Stimulated activated naive CD8-positive, alpha-beta T cell treated with anti-CD3 and anti-CD28 coated beads, Interleukin-15, amount 100 ng/mL, for 72 hours (primary cell): ENCODE results near the gene MRPL21.

ENCODE experiments used
- ATAC-seq: fragments of 150-1000 bp; cut with Tn5 transposase; 2 replicates; pipeline ENCODE4 v1.10.0; 2021; ENCODE audit warnings: mild to moderate bottlenecking, moderate library complexity
- DNase-seq, 2 donors: peaks; one replicate each; pipeline ENCODE4 v3.0.0; 2021 to 2022
- H3K27ac Mint-ChIP-seq, 2 donors: one replicate each; pipeline ENCODE4 v1.8.0; 2022; ENCODE audit warnings: mild to moderate bottlenecking in 2 of 2, mixed read lengths in 2 of 2, moderate library complexity in 2 of 2
- H3K27me3 Mint-ChIP-seq: one replicate; pipeline ENCODE4 v1.8.0; 2022; ENCODE audit warnings: mixed read lengths
- H3K4me1 Mint-ChIP-seq: one replicate; pipeline ENCODE4 v1.8.0; 2022; ENCODE audit warnings: mild to moderate bottlenecking, mixed read lengths
- H3K4me3 Mint-ChIP-seq, 2 donors: one replicate each; pipeline ENCODE4 v1.8.0; 2022; ENCODE audit warnings: mild to moderate bottlenecking in 2 of 2, mixed read lengths in 2 of 2, moderate library complexity in 1 of 2
- H3K9me3 Mint-ChIP-seq, 2 donors: one replicate each; pipeline ENCODE4 v1.8.0; 2022; ENCODE audit warnings: mixed read lengths in 2 of 2

MRPL21 gene

DNA sequence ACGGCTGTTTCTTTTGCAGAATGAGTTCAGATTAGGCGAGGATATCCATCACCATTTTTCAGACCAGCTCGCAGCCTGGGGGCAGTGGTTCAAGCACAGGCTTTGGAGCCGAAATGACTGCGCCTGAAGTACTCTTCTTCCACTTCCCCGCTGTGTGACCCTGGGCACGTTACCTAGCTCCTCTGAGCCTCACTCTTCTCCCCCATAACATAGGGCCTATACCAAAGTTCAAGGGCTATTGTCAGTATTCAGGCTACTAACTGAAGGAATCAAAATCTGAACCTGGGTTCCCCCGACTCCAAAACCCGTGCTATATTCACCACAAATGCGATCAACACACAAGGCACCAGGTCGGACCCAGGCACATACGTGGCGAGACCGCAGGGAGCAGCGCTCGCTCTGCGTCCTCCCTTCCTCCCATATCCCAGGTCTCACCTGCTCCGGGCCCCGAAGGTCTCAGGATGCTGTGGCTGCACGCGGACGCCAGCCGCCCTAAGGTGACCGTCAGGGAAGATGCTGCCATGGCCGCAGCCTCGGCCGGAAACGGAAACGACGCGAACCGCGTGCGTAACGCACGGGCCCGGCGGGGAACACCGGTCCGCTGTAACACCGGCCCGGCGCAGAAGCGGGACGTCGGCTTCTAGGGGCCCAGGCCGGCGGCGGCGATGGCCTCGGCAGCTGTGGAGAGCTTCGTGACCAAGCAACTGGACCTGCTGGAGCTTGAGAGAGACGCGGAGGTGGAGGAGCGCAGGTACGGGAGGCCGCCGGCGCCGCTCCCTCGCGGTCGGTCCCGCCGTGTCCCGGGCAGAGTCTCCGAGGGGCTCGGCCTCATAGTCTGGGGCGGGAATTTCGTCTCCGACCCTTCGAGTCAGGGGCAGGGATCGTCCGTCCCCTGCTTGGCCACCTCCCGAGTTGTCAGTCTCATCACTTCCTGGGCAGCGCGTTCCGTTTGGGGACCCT is at the start of gene MRPL21, which contains the start of gene IGHMBP2:
MRPL21 (minus strand) TSS at position 545 of the 960 bp plus-strand sequence; CDS start at position 523, 22 bp downstream.
IGHMBP2 (plus strand) TSS at position 604 of the 960 bp plus-strand sequence; CDS start at position 666, 62 bp downstream.
- DNase-seq = peak; percentile 85 to 86
- ATAC-seq = peak; percentile 99
- peaks cover 54% of the 10 kb centered on the region for H3K4me1 Mint-ChIP-seq
- peak within 1 kb of the TSS; percentile 98 to 99 for H3K27ac Mint-ChIP-seq
- H3K4me3 Mint-ChIP-seq = peak within 1 kb of the TSS; percentile 91 to 92
- H3K9me3 Mint-ChIP-seq = no peaks in the 10 kb centered on the region
- no peaks in the 10 kb centered on the region for H3K27me3 Mint-ChIP-seq

DNA sequence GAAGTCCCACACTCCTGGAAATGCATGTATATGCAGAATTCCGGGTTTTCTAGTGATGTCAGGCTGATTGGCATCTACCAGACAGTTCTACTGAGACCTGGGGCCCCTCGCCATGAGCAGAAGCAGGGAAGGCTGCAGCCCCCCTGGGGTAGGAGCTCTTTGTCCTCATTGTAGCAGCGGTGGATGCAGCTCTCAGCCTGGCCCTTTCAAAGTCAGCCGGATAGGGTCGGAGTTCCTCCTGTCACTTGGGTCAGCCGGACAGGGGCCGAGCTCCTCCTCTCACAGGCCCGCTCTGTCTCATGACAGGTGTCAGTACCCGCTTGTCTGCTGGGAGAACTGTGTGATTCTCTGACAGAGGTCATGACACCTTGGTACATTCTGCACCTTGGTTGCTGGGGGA is 47.1 kb upstream of the MRPL21 start:
- Mint-ChIP-seq H3K9me3 (no peaks in the 10 kb centered on the region), H3K27me3 (no peaks in the 10 kb centered on the region), H3K4me3 (no peak overlapping the region), H3K27ac (no peak overlapping the region), H3K4me1 (peaks cover 6% of the 10 kb centered on the region)
- ATAC-seq = no peak
- no peak for DNase-seq

DNA sequence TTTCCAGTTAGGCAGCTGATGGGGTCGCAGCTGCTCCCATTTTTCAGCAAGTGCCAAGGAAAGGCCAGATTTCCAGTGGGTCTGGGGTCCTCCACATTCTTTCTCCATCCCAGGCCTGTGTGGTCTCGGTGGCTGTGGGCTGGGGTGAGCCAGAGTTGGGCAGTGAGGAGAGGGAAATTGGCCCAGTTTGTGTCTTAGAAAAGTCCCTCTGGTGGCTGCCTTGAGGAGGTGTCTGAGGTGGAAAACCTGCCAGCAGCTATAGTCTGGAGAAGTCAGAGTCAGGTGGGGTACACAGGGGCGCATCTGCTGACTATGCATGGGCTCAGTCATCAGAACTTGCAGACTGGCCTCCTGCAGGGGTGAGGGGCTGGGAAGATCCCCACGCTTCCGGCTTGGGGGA is 46.6 kb upstream of the MRPL21 start:
- Mint-ChIP-seq H3K4me1 (peaks cover 2% of the 10 kb centered on the region), H3K4me3 (no peak overlapping the region)
- no peak for ATAC-seq

DNA sequence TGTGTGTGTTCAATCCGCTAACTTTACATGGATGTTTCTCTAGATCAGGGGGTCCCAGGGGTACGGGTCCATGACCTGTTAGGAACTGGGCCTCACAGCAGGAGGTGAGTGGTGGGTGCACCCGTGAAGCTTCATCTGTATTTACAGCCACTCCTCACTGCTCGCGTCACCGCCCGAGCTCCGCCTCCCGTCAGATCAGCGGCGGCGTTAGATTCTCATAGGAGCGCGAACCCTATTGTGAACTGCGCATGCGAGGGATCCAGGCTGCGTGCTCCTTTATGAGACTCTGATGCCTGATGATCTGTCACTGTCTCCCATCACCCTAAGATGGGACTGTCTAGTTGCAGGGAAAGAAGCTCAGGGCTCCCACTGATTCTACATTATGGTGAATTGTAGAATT is 45.3 kb upstream of the MRPL21 start:
- H3K27ac Mint-ChIP-seq = no peak overlapping the region
- no peaks in the 10 kb centered on the region for H3K27me3 Mint-ChIP-seq
- H3K4me3 Mint-ChIP-seq = no peak overlapping the region
- H3K9me3 Mint-ChIP-seq = no peaks in the 10 kb centered on the region
- no peaks in the 10 kb centered on the region for H3K4me1 Mint-ChIP-seq
- DNase-seq (no peak), ATAC-seq (no peak)

More for the DNA sequence above, 46.6 kb upstream of the MRPL21 start:
- Mint-ChIP-seq H3K27me3 (no peaks in the 10 kb centered on the region), H3K27ac (no peak overlapping the region), H3K9me3 (no peaks in the 10 kb centered on the region)
- DNase-seq = no peak

- no peaks in the 10 kb centered on the region for H3K27me3 Mint-ChIP-seq
- ATAC-seq (no peak), DNase-seq (no peak)
- H3K4me1 Mint-ChIP-seq = no peaks in the 10 kb centered on the region
- no peak overlapping the region for H3K27ac Mint-ChIP-seq
- H3K4me3 Mint-ChIP-seq = no peak overlapping the region
- H3K9me3 Mint-ChIP-seq = no peaks in the 10 kb centered on the region
These were observed 44.9 kb upstream of the MRPL21 start for GRCh38 chr11:68948496-68948895.

GRCh38 chr11:68947151-68947550 is 43.5 kb upstream of the MRPL21 start:
- DNase-seq (no peak), ATAC-seq (no peak)
- Mint-ChIP-seq H3K4me1 (no peaks in the 10 kb centered on the region), H3K27me3 (no peaks in the 10 kb centered on the region), H3K27ac (no peak overlapping the region), H3K4me3 (no peak overlapping the region), H3K9me3 (no peaks in the 10 kb centered on the region)

GRCh38 chr11:68946416-68947090 is 42.9 kb upstream of the MRPL21 start:
- ATAC-seq (no peak), DNase-seq (no peak)
- H3K27me3 Mint-ChIP-seq = no peaks in the 10 kb centered on the region
- no peak overlapping the region for H3K4me3 Mint-ChIP-seq
- H3K4me1 Mint-ChIP-seq = no peaks in the 10 kb centered on the region
- H3K9me3 Mint-ChIP-seq = no peaks in the 10 kb centered on the region
- peak overlapping the region in 1 of 2 donors; percentile 56 for H3K27ac Mint-ChIP-seq

DNA sequence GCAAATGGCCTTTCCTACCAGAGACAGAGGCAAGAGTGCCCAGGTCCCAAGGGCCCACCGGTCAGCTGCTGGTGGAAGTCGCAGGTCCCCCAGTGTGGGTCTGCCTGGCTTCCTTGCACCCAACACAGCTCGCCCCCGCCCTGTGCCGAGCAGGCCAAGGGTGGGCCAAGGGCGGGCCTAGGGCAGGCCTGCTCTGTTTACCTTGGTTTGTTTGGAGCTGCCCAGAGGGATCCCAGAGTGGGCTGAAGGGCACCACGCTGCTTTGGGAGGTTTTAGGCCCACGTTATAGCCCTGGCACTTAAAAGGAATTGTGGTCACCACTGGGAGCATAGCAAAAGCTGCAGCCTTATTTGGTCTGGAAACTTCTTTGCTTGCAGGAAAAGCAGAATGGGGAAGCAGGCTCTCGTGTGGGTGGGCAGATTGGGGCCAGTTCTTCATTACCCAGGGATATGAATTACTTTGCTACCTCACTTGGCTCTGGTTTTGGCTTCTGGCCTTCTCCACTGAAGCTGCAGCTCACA is 39.2 kb upstream of the MRPL21 start:
- no peaks in the 10 kb centered on the region for H3K4me1 Mint-ChIP-seq
- DNase-seq (no peak), ATAC-seq (peak; percentile 35)
- no peaks in the 10 kb centered on the region for H3K27me3 Mint-ChIP-seq
- H3K4me3 Mint-ChIP-seq = no peak overlapping the region
- H3K27ac Mint-ChIP-seq = peak overlapping the region in 1 of 2 donors; percentile 46
- H3K9me3 Mint-ChIP-seq = no peaks in the 10 kb centered on the region

DNA sequence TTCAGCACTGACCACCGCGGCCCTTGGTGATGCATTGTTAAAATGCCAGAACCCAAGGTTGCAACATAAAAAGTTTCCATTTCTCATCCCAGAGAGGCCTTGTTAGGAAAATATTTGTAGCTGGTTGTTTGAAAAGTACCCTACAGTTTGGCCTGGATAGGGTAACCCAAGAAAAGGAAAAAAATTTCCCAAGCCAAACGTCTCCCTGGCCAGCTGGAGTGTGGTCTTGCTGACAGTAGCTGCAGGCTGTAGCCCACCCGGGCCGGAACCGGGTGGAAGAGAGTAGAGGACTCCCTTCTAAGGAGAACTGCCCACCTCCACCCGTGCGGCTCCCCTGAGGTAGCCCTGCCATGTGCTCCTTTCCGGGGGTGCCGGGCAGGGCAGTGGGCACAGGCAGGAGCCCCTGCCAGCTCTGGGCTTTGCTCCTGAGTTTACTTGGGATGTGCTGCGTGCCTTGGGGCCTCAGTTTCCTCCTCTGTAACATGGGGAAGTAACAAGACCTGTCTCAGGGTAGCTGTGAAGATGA is 38.5 kb upstream of the MRPL21 start:
- ATAC-seq (no peak), DNase-seq (no peak)
- Mint-ChIP-seq H3K9me3 (no peaks in the 10 kb centered on the region), H3K4me1 (no peaks in the 10 kb centered on the region), H3K4me3 (no peak overlapping the region), H3K27ac (no peak overlapping the region), H3K27me3 (no peaks in the 10 kb centered on the region)

- Mint-ChIP-seq H3K4me3 (no peak overlapping the region), H3K4me1 (no peaks in the 10 kb centered on the region), H3K27ac (no peak overlapping the region), H3K27me3 (no peaks in the 10 kb centered on the region), H3K9me3 (no peaks in the 10 kb centered on the region)
- ATAC-seq (no peak), DNase-seq (no peak)
These were observed 37.9 kb upstream of the MRPL21 start for GRCh38 chr11:68941324-68942094.

DNA sequence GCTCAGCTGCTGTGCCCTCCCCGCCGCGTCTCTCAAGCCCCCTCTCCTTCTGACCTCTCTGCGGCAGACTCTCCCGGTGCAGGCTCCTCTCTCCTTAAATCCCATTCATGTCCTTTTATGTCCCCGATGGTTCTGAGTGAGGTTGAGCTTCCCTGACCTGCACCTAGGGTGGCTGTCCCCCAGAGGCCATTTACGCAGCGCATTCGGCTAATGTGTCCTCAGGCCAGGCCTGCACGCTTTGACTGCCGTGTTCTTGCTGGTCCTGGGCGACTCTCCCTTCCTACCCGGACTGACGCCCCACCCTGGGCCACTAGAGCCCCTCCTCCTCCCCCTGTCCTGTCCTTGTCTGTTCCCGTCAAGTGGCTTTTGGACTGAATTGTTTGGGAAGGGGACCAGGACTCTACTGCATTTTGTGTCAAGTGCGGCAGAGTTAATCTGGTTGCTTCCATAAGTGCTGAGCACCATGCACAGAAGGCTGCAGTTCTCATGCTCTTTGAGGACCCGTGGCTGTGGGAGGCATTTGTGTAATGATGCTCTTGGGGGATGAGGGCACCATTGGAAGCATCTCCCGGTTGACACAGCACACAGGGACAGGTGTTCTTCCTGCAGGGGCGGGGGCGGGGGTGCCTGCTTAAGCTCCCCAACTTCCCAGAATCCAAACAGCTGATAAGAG is 37.2 kb upstream of the MRPL21 start:
- no peaks in the 10 kb centered on the region for H3K9me3 Mint-ChIP-seq
- no peaks in the 10 kb centered on the region for H3K27me3 Mint-ChIP-seq
- no peak for DNase-seq
- ATAC-seq = no peak
- no peak overlapping the region for H3K4me3 Mint-ChIP-seq
- H3K27ac Mint-ChIP-seq = no peak overlapping the region
- H3K4me1 Mint-ChIP-seq = no peaks in the 10 kb centered on the region

- no peaks in the 10 kb centered on the region for H3K4me1 Mint-ChIP-seq
- no peak overlapping the region for H3K4me3 Mint-ChIP-seq
- ATAC-seq (no peak), DNase-seq (no peak)
- no peaks in the 10 kb centered on the region for H3K9me3 Mint-ChIP-seq
- no peaks in the 10 kb centered on the region for H3K27me3 Mint-ChIP-seq
- no peak overlapping the region for H3K27ac Mint-ChIP-seq
These were observed 36.2 kb upstream of the MRPL21 start for GRCh38 chr11:68939583-68940555.

- Mint-ChIP-seq H3K9me3 (no peaks in the 10 kb centered on the region), H3K27ac (peak overlapping the region; percentile 45 to 70), H3K4me3 (no peak overlapping the region), H3K4me1 (no peaks in the 10 kb centered on the region), H3K27me3 (no peaks in the 10 kb centered on the region)
- ATAC-seq (no peak), DNase-seq (no peak)
These were observed 35.4 kb upstream of the MRPL21 start for GRCh38 chr11:68938816-68939582.
